Adrenal gland (tissue), 5 donors: Measurements from ENCODE around the gene EYS.

Experiments
- POLR2A ChIP-seq, 2 donors: fragments of 450-650 bp; IDR thresholded peaks; one replicate each; pipeline ENCODE4 v1.6.1; 2017; ENCODE audit warnings: antibody characterized with exemption in 2 of 2, mild to moderate bottlenecking in 2 of 2, moderate library complexity in 1 of 2
- TF ChIP-seq, protein P1 (sequence below), 6 experiments: fragments of 450-650 bp in 4 of 6; fragments of 200-600 bp in 2 of 6; sonication (generic) in 1 of 6; IDR thresholded peaks; 1 replicate in 5 of 6; 2 replicates in 1 of 6; pipeline versions ENCODE4 v1.5.1 to v1.8.0; 2016 to 2021; ENCODE audit warnings: antibody characterized with exemption in 6 of 6, mild to moderate bottlenecking in 2 of 6, moderate library complexity in 1 of 6
- donor health status: DM: no; HTN: no; CAD: no.

- TF ChIP-seq, protein P1, sequence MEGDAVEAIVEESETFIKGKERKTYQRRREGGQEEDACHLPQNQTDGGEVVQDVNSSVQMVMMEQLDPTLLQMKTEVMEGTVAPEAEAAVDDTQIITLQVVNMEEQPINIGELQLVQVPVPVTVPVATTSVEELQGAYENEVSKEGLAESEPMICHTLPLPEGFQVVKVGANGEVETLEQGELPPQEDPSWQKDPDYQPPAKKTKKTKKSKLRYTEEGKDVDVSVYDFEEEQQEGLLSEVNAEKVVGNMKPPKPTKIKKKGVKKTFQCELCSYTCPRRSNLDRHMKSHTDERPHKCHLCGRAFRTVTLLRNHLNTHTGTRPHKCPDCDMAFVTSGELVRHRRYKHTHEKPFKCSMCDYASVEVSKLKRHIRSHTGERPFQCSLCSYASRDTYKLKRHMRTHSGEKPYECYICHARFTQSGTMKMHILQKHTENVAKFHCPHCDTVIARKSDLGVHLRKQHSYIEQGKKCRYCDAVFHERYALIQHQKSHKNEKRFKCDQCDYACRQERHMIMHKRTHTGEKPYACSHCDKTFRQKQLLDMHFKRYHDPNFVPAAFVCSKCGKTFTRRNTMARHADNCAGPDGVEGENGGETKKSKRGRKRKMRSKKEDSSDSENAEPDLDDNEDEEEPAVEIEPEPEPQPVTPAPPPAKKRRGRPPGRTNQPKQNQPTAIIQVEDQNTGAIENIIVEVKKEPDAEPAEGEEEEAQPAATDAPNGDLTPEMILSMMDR (IDR thresholded peaks at IDR 0.05): no peak
- no peak for TF ChIP-seq POLR2A (IDR thresholded peaks at IDR 0.05)
Observed at GRCh38 chr6:63716169-63716568, 1990.9 kb downstream of the EYS start.
